GM21786 (cell line): ENCODE results near the gene EYA2.

Experiments used
- ATAC-seq: cut with Tn5 transposase; IDR thresholded peaks from one replicate; pipeline ENCODE4 v1.9.1; 2021; ENCODE audit not compliant: unreplicated experiment

The EYA2 gene

GRCh38 chr20:47097691-47098622 lies 203.3 kb downstream of the EYA2 start:
- no peak for ATAC-seq

GRCh38 chr20:47099093-47099492 lies 204.4 kb downstream of the EYA2 start:
- no peak for ATAC-seq

- no peak for ATAC-seq
These were observed 205.3 kb downstream of the EYA2 start for GRCh38 chr20:47099825-47100441.

GRCh38 chr20:47102629-47103028 lies 208.0 kb downstream of the EYA2 start:
- no peak for ATAC-seq

- ATAC-seq = no peak
These were observed 212.1 kb downstream of the EYA2 start for GRCh38 chr20:47106786-47107185.

GRCh38 chr20:47108994-47109393 lies 214.4 kb downstream of the EYA2 start:
- ATAC-seq = no peak

GRCh38 chr20:47110819-47111218 lies 216.2 kb downstream of the EYA2 start:
- ATAC-seq = no peak

GRCh38 chr20:47111576-47111975 lies 216.9 kb downstream of the EYA2 start:
- no peak for ATAC-seq

- ATAC-seq = no peak
These were observed 218.9 kb downstream of the EYA2 start for GRCh38 chr20:47113362-47114109.

- ATAC-seq = no peak
These were observed 221.1 kb downstream of the EYA2 start for GRCh38 chr20:47115694-47116093.

GRCh38 chr20:47117371-47117770 lies 222.7 kb downstream of the EYA2 start:
- ATAC-seq = no peak

- no peak for ATAC-seq
These were observed 223.1 kb downstream of the EYA2 start for GRCh38 chr20:47117773-47118172.

- no peak for ATAC-seq
These were observed 223.6 kb downstream of the EYA2 start for GRCh38 chr20:47118206-47118605.

GRCh38 chr20:47118641-47119040 lies 224.0 kb downstream of the EYA2 start:
- no peak for ATAC-seq

- ATAC-seq = no peak
These were observed 225.8 kb downstream of the EYA2 start for GRCh38 chr20:47120346-47120936.

GRCh38 chr20:47122560-47122959 lies 227.9 kb downstream of the EYA2 start:
- ATAC-seq = no peak

GRCh38 chr20:47124181-47124717 lies 229.6 kb downstream of the EYA2 start:
- ATAC-seq = no peak

- ATAC-seq = no peak
These were observed 230.8 kb downstream of the EYA2 start for GRCh38 chr20:47125508-47125757.

- ATAC-seq = no peak
These were observed 231.3 kb downstream of the EYA2 start for GRCh38 chr20:47125758-47126591.

- ATAC-seq = no peak
These were observed 232.1 kb downstream of the EYA2 start for GRCh38 chr20:47126709-47127108.
